OCI-LY3 (cell line): Measurements from ENCODE around the gene RPL29.

Source experiments
- H2AFZ ChIP-seq: fragments of 200-600, 300-600 bp; shearing (Covaris generic); 2 replicates; pipeline ENCODE4 v1.6.0; 2014; ENCODE audit warnings: antibody characterized with exemption, low read depth, low read length
- H3K27ac ChIP-seq: fragments of 200-600, 300-600 bp; sonication (generic); 2 replicates; pipeline ENCODE4 v1.5.1; 2014; ENCODE audit warnings: mild to moderate bottlenecking, low read length, moderate library complexity, mixed read lengths
- H3K27me3 ChIP-seq: fragments of 200-600, 300-600 bp; sonication (generic); 2 replicates; pipeline ENCODE4 v1.6.1; 2014; ENCODE audit warnings: low read depth, low read length, mixed read lengths
- H3K36me3 ChIP-seq: fragments of 200-600, 300-600 bp; sonication (generic); replicated peaks from 2 replicates; pipeline ENCODE3; 2014; ENCODE audit warnings: low read depth, low read length, mixed read lengths
- H3K4me1 ChIP-seq: fragments of 300-600, 200-600 bp; sonication (generic); 2 replicates; pipeline ENCODE4 v1.6.1; 2014; ENCODE audit warnings: low read length, mixed read lengths
- H3K4me2 ChIP-seq: fragments of 200-600, 300-600 bp; sonication (generic); 2 replicates; pipeline ENCODE4 v1.6.1; 2014; ENCODE audit warnings: low read length, mixed read lengths
- H3K4me3 ChIP-seq: fragments of 300-600, 200-600 bp; sonication (generic); 2 replicates; pipeline ENCODE4 v1.5.1; 2014; ENCODE audit warnings: antibody characterized with exemption, mild to moderate bottlenecking, low read length, moderate library complexity
- H3K79me2 ChIP-seq: fragments of 300-600, 200-600 bp; shearing (Covaris generic); 2 replicates; pipeline ENCODE4 v1.6.1; 2014; ENCODE audit warnings: mild to moderate bottlenecking, low read length, mixed read lengths
- H3K9ac ChIP-seq: fragments of 300-600, 200-600 bp; shearing (Covaris generic); 2 replicates; pipeline ENCODE4 v1.6.0; 2014; ENCODE audit warnings: mild to moderate bottlenecking, low read length, moderate library complexity
- H3K9me3 ChIP-seq: fragments of 200-600, 300-600 bp; shearing (Covaris generic); 2 replicates; pipeline ENCODE4 v1.6.1; 2014; ENCODE audit warnings: low read length, mixed read lengths; ENCODE audit not compliant: insufficient read depth
- H4K20me1 ChIP-seq: fragments of 200-600, 300-600 bp; sonication (generic); 2 replicates; pipeline ENCODE4 v1.6.1; 2016; ENCODE audit warnings: low read length, mixed read lengths; ENCODE audit not compliant: insufficient read depth
- EZH2phosphoT487 ChIP-seq: fragments of 200-600 bp; shearing (Covaris generic); IDR thresholded peaks from 2 replicates; pipeline ENCODE4 v1.6.1; 2018; ENCODE audit warnings: antibody characterized with exemption, mixed run types, low read depth
- TF ChIP-seq, protein P1 (sequence below): fragments of 200-600, 300-600 bp; sonication (generic); IDR thresholded peaks from 2 replicates; pipeline ENCODE4 v1.5.1; 2014; ENCODE audit warnings: antibody characterized with exemption, low read length, low read depth

The RPL29 gene

DNA sequence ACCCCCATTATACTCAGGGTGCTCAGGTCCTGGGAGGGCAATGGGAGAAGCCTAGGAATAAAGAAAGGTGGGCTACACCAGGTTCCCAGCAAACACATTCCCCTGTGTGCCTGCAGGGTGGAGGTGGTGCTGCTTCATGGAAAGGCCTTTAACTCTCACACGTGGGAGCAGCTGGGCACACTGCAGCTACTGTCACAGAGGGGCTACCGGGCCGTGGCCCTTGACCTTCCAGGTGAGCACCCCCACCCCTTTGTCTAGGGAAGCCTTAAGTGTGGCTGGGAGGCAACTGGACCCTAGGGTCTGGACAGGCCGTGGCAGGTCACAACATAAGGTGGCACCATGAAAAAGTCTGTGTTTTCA lies 17.6 kb downstream of the RPL29 start:
- Histone ChIP-seq H3K36me3 (peaks cover 7% of the 10 kb centered on the region), H3K27ac (no peak overlapping the region), H3K27me3 (no peaks in the 10 kb centered on the region), H3K4me3 (no peak overlapping the region), H4K20me1 (no peaks in the 10 kb centered on the region), H3K4me1 (peaks cover 20% of the 10 kb centered on the region), H3K79me2 (peaks cover 22% of the 10 kb centered on the region), H3K9ac (no peak overlapping the region), H2AFZ (no peak overlapping the region), H3K4me2 (no peak overlapping the region), H3K9me3 (no peaks in the 10 kb centered on the region)
- TF ChIP-seq, protein P1, sequence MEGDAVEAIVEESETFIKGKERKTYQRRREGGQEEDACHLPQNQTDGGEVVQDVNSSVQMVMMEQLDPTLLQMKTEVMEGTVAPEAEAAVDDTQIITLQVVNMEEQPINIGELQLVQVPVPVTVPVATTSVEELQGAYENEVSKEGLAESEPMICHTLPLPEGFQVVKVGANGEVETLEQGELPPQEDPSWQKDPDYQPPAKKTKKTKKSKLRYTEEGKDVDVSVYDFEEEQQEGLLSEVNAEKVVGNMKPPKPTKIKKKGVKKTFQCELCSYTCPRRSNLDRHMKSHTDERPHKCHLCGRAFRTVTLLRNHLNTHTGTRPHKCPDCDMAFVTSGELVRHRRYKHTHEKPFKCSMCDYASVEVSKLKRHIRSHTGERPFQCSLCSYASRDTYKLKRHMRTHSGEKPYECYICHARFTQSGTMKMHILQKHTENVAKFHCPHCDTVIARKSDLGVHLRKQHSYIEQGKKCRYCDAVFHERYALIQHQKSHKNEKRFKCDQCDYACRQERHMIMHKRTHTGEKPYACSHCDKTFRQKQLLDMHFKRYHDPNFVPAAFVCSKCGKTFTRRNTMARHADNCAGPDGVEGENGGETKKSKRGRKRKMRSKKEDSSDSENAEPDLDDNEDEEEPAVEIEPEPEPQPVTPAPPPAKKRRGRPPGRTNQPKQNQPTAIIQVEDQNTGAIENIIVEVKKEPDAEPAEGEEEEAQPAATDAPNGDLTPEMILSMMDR = no peak
- TF ChIP-seq EZH2phosphoT487 = no peak

GRCh38 chr3:51977446-51978142 lies 18.1 kb downstream of the RPL29 start:
- Histone ChIP-seq H4K20me1 (no peaks in the 10 kb centered on the region), H3K4me1 (peaks cover 20% of the 10 kb centered on the region), H3K4me2 (no peak overlapping the region), H2AFZ (no peak overlapping the region), H3K79me2 (peaks cover 20% of the 10 kb centered on the region), H3K27ac (no peak overlapping the region), H3K27me3 (no peaks in the 10 kb centered on the region), H3K9ac (no peak overlapping the region), H3K4me3 (no peak overlapping the region), H3K9me3 (no peaks in the 10 kb centered on the region), H3K36me3 (peaks cover 7% of the 10 kb centered on the region)
- TF ChIP-seq, protein P1 = no peak
- TF ChIP-seq EZH2phosphoT487 = no peak

GRCh38 chr3:51975852-51976549 lies 19.7 kb downstream of the RPL29 start:
- Histone ChIP-seq H3K9ac (peak overlapping the region; percentile 96; the same call in 1 of the 2 replicates), H3K36me3 (peaks cover 5% of the 10 kb centered on the region), H3K27ac (no peak overlapping the region), H4K20me1 (no peaks in the 10 kb centered on the region), H2AFZ (peak overlapping the region; percentile 99; the same call in 1 of the 2 replicates), H3K4me2 (peak overlapping the region; percentile 100), H3K79me2 (peaks cover 8% of the 10 kb centered on the region), H3K27me3 (no peaks in the 10 kb centered on the region), H3K4me1 (peaks cover 14% of the 10 kb centered on the region), H3K4me3 (peak overlapping the region; percentile 98), H3K9me3 (no peaks in the 10 kb centered on the region)
- TF ChIP-seq, protein P1 = no peak
- TF ChIP-seq EZH2phosphoT487 = no peak
